ENCODE data around the gene POLR3A. TPM values are rescaled to one million over a fixed set of nuclear protein-coding genes. Genes with fewer than 3 reads are reported as not detected.

Gene POLR3A
- total RNA-seq, 6 donors from 2014 or later: 10.5 to 18.9 (median 11.0) TPM

DNA sequence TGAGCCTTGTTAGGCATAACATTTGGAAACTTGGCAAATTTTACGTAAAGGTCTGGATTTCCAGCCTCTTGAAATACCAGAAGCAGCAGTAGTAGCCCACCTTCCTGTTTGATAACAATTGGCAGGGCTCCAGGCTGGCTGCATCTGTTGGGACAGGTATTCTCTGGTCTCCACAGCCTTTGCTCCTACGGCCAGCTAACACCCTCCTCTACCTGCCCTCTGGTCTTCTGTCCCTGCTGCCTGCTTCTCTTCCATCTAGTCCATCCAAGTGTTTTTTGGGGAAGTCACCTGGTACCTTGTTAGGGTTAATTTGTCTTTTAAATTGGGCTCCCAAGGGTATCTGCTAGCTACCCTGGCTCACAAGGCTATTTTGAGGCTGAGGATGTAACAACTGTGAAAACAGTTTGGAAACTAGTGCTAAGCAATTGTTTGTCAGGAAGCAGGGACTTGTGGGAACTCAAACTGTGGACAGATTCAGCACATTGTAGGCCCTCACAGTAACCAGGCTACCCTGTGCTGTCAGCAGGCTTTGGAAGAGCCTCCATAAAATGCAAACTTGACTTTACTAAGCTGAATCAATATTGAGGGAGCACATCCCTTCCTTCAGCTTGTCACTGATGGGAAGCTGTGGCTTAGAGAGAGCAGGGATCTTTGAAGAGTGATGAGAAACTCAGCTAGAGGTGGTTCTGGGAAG, 12.9 kb upstream of the POLR3A start:
- no peaks in the 10 kb centered on the region for H3K27me3 ChIP-seq
- DNase-seq (no peak), ATAC-seq (ENCODE audit: low FRiP score in 2 of 2) (no peak)
- no peaks in the 10 kb centered on the region for H3K9me3 ChIP-seq
- no peak overlapping the region for H3K4me3 ChIP-seq
- peaks cover 8 to 28% (median 21%) of the 10 kb centered on the region in 4 donors for H3K4me1 ChIP-seq
- H3K27ac ChIP-seq: no peak overlapping the region
- TF ChIP-seq EP300 (IDR thresholded peaks at IDR 0.05) (no peak), POLR2AphosphoS5 (IDR thresholded peaks at IDR 0.05) (no peak), POLR2A (IDR thresholded peaks at IDR 0.05) (no peak)
- TF ChIP-seq, protein P1, sequence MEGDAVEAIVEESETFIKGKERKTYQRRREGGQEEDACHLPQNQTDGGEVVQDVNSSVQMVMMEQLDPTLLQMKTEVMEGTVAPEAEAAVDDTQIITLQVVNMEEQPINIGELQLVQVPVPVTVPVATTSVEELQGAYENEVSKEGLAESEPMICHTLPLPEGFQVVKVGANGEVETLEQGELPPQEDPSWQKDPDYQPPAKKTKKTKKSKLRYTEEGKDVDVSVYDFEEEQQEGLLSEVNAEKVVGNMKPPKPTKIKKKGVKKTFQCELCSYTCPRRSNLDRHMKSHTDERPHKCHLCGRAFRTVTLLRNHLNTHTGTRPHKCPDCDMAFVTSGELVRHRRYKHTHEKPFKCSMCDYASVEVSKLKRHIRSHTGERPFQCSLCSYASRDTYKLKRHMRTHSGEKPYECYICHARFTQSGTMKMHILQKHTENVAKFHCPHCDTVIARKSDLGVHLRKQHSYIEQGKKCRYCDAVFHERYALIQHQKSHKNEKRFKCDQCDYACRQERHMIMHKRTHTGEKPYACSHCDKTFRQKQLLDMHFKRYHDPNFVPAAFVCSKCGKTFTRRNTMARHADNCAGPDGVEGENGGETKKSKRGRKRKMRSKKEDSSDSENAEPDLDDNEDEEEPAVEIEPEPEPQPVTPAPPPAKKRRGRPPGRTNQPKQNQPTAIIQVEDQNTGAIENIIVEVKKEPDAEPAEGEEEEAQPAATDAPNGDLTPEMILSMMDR (IDR thresholded peaks at IDR 0.05): no peak
- H3K36me3 ChIP-seq: peaks cover 15 to 62% (median 40%) of the 10 kb centered on the region in 4 donors
- 67 to 94% methylated on average over 2 of the region's 2 CpGs for WGBS, 2 donors

DNA sequence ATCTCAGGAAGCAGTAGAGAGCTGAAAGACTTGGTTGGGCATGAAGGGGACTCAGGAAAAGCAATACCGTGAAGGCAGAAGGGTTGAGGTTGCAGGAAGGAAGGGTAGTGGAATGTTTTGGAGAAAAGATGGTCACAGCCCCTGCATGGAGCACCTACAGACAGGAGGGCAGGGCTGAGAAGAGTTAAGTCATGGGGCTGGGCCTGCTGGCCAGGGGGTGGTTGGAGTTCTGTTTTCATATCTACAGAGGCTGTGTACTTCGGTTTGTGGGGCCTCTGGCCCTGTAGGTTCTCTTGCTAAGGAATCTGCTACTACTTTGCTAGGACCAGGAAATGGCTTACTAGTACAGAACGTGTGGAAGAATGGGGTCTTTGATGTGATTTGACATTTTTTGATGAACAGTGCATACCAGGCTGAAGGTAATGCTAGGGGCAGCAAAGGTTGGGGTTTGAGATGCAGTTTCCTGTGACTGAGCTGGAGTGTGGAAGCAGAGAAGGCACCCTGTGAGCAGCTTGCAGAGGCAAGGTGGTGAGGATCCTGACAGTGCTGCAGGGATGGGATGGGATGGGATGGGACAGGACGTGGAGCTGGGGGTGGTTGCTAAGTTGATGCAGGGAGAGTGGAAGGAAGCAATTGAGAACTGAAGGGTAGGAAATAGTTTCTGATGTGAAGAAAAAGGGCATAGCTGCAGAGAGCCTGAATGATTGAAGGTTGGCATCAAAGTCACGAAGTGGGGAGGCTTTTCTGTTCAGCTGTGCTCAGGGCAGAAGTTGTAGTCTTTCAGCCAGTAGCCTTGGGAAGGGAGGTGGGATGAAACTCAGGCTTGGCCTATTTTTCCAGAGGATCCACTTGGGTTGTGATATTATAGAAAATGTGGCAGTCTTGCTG, 12.1 kb upstream of the POLR3A start:
- no peak for ATAC-seq (ENCODE audit: low FRiP score in 2 of 2)
- TF ChIP-seq, protein P1 (IDR thresholded peaks at IDR 0.05): no peak
- TF ChIP-seq POLR2A (IDR thresholded peaks at IDR 0.05) (no peak), EP300 (IDR thresholded peaks at IDR 0.05) (no peak), POLR2AphosphoS5 (IDR thresholded peaks at IDR 0.05) (no peak)
- 74 to 75% methylated on average over 5 of the region's 5 CpGs for WGBS, 2 donors
- Histone ChIP-seq H3K27me3 (no peaks in the 10 kb centered on the region), H3K4me1 (peaks cover 13 to 30% (median 27%) of the 10 kb centered on the region in 4 donors), H3K9me3 (no peaks in the 10 kb centered on the region), H3K36me3 (peaks cover 18 to 69% (median 48%) of the 10 kb centered on the region in 4 donors), H3K27ac (no peak overlapping the region), H3K4me3 (no peak overlapping the region)
- no peak for DNase-seq

DNA sequence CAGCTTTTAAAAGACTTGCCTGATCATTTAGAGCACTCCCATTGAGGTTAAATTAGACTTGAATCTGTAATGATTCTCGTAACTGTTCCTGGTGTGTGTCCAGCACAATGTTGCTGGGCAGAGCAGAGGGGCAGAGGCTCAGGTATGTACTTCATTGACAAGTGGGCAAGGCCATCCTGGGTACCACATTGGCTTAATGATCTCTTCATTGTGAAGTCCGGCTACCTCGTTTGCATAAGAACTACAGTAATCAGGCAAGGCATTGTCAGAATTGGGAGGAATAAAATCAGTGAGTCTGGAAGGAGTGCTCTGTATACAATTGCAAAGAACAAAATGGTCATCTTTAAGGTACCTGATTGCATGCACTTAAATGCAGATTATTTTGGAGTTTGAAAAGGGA, 10.4 kb upstream of the POLR3A start:
- 69 to 70% methylated on average over 3 of the region's 3 CpGs for WGBS, 2 donors
- no peak for ATAC-seq (ENCODE audit: low FRiP score in 2 of 2)
- no peak for TF ChIP-seq EP300 (IDR thresholded peaks at IDR 0.05)
- TF ChIP-seq, protein P1 (IDR thresholded peaks at IDR 0.05): no peak
- no peak for TF ChIP-seq POLR2A (IDR thresholded peaks at IDR 0.05)
- no peak for TF ChIP-seq POLR2AphosphoS5 (IDR thresholded peaks at IDR 0.05)
- H3K9me3 ChIP-seq: no peaks in the 10 kb centered on the region
- H3K4me3 ChIP-seq: no peak overlapping the region
- H3K4me1 ChIP-seq: peaks cover 27 to 46% (median 41%) of the 10 kb centered on the region in 4 donors
- peaks cover 27 to 82% (median 58%) of the 10 kb centered on the region in 4 donors for H3K36me3 ChIP-seq
- H3K27ac ChIP-seq: no peak overlapping the region
- no peaks in the 10 kb centered on the region for H3K27me3 ChIP-seq
- no peak for DNase-seq

DNA sequence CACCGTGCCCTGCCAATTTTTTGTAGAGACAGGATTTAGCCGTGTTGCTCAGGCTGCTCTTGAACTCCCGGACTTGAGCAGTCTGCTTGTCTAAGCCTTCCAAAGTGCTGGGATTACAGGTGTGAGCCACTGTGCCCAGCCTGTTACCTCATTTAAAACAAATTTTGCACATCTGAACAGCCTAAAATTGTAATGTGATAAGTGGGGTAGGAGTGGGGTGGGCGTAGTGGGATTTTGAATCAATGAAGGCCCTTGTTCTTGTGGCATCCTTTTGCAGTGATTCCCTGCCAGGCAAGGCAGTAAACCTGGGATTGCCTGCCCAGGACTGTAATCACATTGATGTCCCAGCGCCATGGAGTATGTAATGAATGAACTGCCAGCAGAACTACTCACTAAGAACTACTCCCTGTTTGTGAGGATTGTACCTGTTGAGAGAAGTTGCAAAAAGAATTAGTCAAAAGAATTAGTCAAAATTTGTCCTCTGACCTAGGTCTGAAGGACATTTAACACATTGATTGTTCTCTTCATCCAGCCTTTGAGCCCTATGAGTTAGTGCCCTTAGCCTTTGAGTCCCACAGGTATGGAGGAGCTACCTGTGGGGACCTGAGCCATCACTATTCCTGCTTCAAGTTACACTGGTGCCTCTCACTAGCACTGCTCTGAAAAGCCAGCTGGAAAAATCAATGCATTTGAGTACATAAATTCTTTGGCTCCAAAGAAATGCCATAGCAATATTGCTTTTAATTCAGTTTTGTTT, 9.7 kb upstream of the POLR3A start:
- Histone ChIP-seq H3K9me3 (no peaks in the 10 kb centered on the region), H3K4me3 (peak overlapping the region in 1 of 4 donors; percentile 2), H3K27me3 (no peaks in the 10 kb centered on the region), H3K4me1 (peaks cover 31 to 51% (median 46%) of the 10 kb centered on the region in 4 donors), H3K36me3 (peaks cover 27 to 82% (median 58%) of the 10 kb centered on the region in 4 donors), H3K27ac (peak overlapping the region in 3 of 4 donors; percentile 4 to 42 (median 10))
- no peak for TF ChIP-seq POLR2AphosphoS5 (IDR thresholded peaks at IDR 0.05)
- TF ChIP-seq, protein P1 (IDR thresholded peaks at IDR 0.05): no peak
- no peak for TF ChIP-seq POLR2A (IDR thresholded peaks at IDR 0.05)
- TF ChIP-seq EP300 (IDR thresholded peaks at IDR 0.05): no peak
- DNase-seq (no peak), ATAC-seq (ENCODE audit: low FRiP score in 2 of 2) (no peak)
- 81 to 86% methylated on average over 4 to 5 of the region's 5 CpGs for WGBS, 2 donors

Data from upper lobe of left lung (tissue), 6 donors.